Keratinocyte (primary cell): ENCODE measurements around the gene TRDN.

Experiments used
- CTCF ChIP-seq, 3 experiments: IDR thresholded peaks in 1 of 3; conservative IDR thresholded peaks in 1 of 3; optimal IDR thresholded peaks in 1 of 3; 2 replicates in 2 of 3; 3 replicates in 1 of 3; pipeline versions ENCODE3 to v1.5.1; 2011; ENCODE audit warnings: low read length in 3 of 3, mild to moderate bottlenecking in 3 of 3, moderate library complexity in 2 of 3, control low read depth in 1 of 3, inconsistent platforms in 1 of 3; ENCODE audit not compliant: insufficient read depth in 2 of 3; ENCODE audit errors: extremely low read depth in 1 of 3
- EZH2 ChIP-seq: IDR thresholded peaks from one replicate; pipeline ENCODE4 v1.6.1; 2012; ENCODE audit warnings: inconsistent platforms, mild to moderate bottlenecking, low read length, moderate library complexity

- TF ChIP-seq CTCF (optimal IDR thresholded peaks at IDR 0.05 in 1 of 3, IDR thresholded peaks at IDR 0.05 in 1 of 3, conservative IDR thresholded peaks at IDR 0.05 in 1 of 3; ENCODE audit: extremely low read depth in 1 of 3, insufficient read depth in 2 of 3, low read length in 3 of 3): no peak
- TF ChIP-seq EZH2: no peak
Measured at GRCh38 chr6:123635144-123635543, 1.6 kb downstream of the TRDN start.
